OCI-LY1 (cell line): Measurements from ENCODE around the gene C19orf67.

Experiments used
- H2AFZ ChIP-seq: fragments of 200-600 bp; sonication (generic), shearing (Covaris generic); 2 replicates; pipeline ENCODE4 v1.6.0; 2014; ENCODE audit warnings: antibody characterized with exemption, mild to moderate bottlenecking, low read length
- H3F3A ChIP-seq: fragments of 200-600 bp; sonication (generic), shearing (Covaris generic); 2 replicates; pipeline ENCODE4 v1.6.0; 2014; ENCODE audit warnings: mild to moderate bottlenecking, antibody characterized with exemption, low read length, moderate library complexity; ENCODE audit not compliant: insufficient read depth
- H3K27ac ChIP-seq: fragments of 200-600 bp; sonication (generic); 2 replicates; pipeline ENCODE4 v1.5.1; 2014; ENCODE audit warnings: low read length, mixed run types, mild to moderate bottlenecking, low read depth; ENCODE audit not compliant: poor library complexity, severe bottlenecking
- H3K27me3 ChIP-seq: fragments of 200-600 bp; sonication (generic); 2 replicates; pipeline ENCODE4 v1.6.0; 2014; ENCODE audit warnings: antibody characterized with exemption, mild to moderate bottlenecking, low read length, moderate library complexity; ENCODE audit not compliant: insufficient read depth
- H3K36me3 ChIP-seq: fragments of 200-600 bp; sonication (generic); 2 replicates; pipeline ENCODE4 v1.6.1; 2014; ENCODE audit warnings: mild to moderate bottlenecking, antibody characterized with exemption, low read length, moderate library complexity, mixed read lengths; ENCODE audit not compliant: insufficient read depth
- H3K4me1 ChIP-seq: fragments of 200-600 bp; sonication (generic); 2 replicates; pipeline ENCODE4 v1.5.1; 2014; ENCODE audit warnings: mild to moderate bottlenecking, low read length, moderate library complexity; ENCODE audit not compliant: insufficient read depth, severe bottlenecking
- H3K4me2 ChIP-seq: fragments of 200-600 bp; sonication (generic), shearing (Covaris generic); 2 replicates; pipeline ENCODE4 v1.6.1; 2014; ENCODE audit warnings: low read length
- H3K4me3 ChIP-seq: fragments of 200-600 bp; sonication (generic); 2 replicates; pipeline ENCODE4 v1.5.1; 2014; ENCODE audit warnings: low read length, low read depth, mild to moderate bottlenecking, mixed read lengths; ENCODE audit not compliant: poor library complexity, severe bottlenecking
- H3K79me2 ChIP-seq: fragments of 200-600 bp; shearing (Covaris generic); 2 replicates; pipeline ENCODE4 v1.6.1; 2016; ENCODE audit warnings: mixed run types, low read length, mixed read lengths; ENCODE audit not compliant: insufficient read depth
- H3K9ac ChIP-seq: fragments of 200-600 bp; sonication (generic), shearing (Covaris generic); 2 replicates; pipeline ENCODE4 v1.6.1; 2014; ENCODE audit warnings: mild to moderate bottlenecking, low read length, mixed read lengths
- H3K9me2 ChIP-seq: fragments of 200-600 bp; sonication (generic), shearing (Covaris generic); 2 replicates; pipeline ENCODE4 v1.6.1; 2014; ENCODE audit warnings: low read depth, mild to moderate bottlenecking, low read length, mixed read lengths
- H3K9me3 ChIP-seq: fragments of 200-600 bp; shearing (Covaris generic); 2 replicates; pipeline ENCODE4 v1.6.1; 2014; ENCODE audit warnings: low read length, mixed read lengths
- H4K20me1 ChIP-seq: fragments of 200-600 bp; sonication (generic), shearing (Covaris generic); 2 replicates; pipeline ENCODE4 v1.6.0; 2016; ENCODE audit warnings: mild to moderate bottlenecking, low read length; ENCODE audit not compliant: insufficient read depth
- EZH2 ChIP-seq: fragments of 200-600 bp; sonication (generic), shearing (Covaris generic); IDR thresholded peaks from 2 replicates; pipeline ENCODE4 v1.8.0; 2017; ENCODE audit warnings: borderline replicate concordance, mixed run types, mild to moderate bottlenecking, antibody characterized with exemption, low read length, moderate library complexity, mixed read lengths
- TF ChIP-seq, protein P1 (sequence below): fragments of 200-600 bp; sonication (generic), shearing (Covaris generic); IDR thresholded peaks from 2 replicates; pipeline ENCODE4 v1.5.1; 2017; ENCODE audit warnings: mild to moderate bottlenecking, antibody characterized with exemption, low read length, moderate library complexity, mixed read lengths

C19orf67 gene

DNA sequence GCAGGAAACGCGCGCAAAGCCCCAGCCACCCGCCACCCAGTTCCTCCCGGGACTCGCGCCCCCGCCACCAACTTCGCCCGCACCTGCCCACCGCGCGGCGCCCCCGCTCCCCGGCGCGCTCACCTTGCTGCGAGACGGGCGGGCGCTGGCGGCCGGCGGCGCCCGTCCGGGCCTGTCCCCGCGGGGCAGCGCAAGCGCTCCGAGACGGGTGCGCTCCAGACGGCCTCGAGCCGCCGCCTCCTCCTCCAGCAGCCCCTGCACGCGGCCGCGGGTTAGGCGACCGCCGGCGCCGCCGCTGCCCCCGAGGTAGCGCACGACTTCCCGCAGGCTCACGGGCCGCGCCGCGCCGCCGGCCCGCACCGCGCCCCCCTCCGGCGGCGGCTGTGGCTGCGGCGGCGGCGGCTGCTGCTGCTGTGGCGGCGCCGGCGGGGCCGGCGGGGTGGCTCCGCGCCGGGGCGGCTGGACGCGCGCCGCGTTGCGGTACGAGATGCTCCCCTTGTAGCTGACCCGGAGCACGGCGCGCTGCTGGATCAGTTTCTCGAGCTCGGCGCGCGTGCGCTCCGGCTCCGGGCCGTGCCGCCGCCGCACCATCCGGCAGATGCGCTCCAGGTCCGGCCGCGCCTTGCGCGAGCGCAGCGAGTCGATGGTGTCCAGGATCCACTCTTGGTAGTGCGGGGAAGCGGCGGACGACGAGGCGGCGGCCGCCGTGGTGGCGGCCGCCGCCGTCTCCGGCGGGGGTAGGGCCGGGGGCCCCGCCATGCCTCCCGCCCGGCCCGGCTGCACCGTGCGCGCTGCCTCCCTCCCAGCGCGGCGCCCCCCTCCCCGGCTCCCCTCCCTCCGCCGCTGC is 4.3 kb upstream of the C19orf67 start:
- Histone ChIP-seq H3K9me2 (no peaks in the 10 kb centered on the region), H3K36me3 (peaks cover 28% of the 10 kb centered on the region), H3F3A (no peaks in the 10 kb centered on the region), H3K27me3 (no peaks in the 10 kb centered on the region), H3K9me3 (peaks cover 7% of the 10 kb centered on the region), H4K20me1 (no peaks in the 10 kb centered on the region), H3K4me1 (peaks cover 18% of the 10 kb centered on the region), H3K4me3 (peak overlapping the region; percentile 71), H3K79me2 (no peaks in the 10 kb centered on the region), H3K9ac (peak overlapping the region; percentile 69), H3K27ac (peak overlapping the region; percentile 78), H3K4me2 (peak overlapping the region; percentile 73), H2AFZ (no peak overlapping the region)
- TF ChIP-seq EZH2 = no peak
- TF ChIP-seq, protein P1, sequence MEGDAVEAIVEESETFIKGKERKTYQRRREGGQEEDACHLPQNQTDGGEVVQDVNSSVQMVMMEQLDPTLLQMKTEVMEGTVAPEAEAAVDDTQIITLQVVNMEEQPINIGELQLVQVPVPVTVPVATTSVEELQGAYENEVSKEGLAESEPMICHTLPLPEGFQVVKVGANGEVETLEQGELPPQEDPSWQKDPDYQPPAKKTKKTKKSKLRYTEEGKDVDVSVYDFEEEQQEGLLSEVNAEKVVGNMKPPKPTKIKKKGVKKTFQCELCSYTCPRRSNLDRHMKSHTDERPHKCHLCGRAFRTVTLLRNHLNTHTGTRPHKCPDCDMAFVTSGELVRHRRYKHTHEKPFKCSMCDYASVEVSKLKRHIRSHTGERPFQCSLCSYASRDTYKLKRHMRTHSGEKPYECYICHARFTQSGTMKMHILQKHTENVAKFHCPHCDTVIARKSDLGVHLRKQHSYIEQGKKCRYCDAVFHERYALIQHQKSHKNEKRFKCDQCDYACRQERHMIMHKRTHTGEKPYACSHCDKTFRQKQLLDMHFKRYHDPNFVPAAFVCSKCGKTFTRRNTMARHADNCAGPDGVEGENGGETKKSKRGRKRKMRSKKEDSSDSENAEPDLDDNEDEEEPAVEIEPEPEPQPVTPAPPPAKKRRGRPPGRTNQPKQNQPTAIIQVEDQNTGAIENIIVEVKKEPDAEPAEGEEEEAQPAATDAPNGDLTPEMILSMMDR = no peak

DNA sequence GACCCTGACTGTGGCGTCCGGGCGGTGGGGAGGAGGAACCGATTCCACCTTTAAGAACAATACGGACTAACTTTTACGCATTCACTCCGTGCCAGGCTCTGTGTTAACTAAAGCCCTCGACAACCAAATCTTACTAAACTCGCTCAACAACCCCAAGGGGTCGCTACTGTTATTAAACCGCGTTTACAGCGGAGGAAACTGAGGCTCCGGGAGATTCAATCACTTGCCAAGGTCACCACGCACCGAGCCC is 3.8 kb upstream of the C19orf67 start:
- no peaks in the 10 kb centered on the region for H3K79me2 ChIP-seq
- H3K4me1 ChIP-seq = peaks cover 18% of the 10 kb centered on the region
- H3K27me3 ChIP-seq = no peaks in the 10 kb centered on the region
- H3K4me2 ChIP-seq = peak overlapping the region; percentile 73
- no peaks in the 10 kb centered on the region for H3F3A ChIP-seq
- H3K4me3 ChIP-seq = peak overlapping the region; percentile 71
- no peaks in the 10 kb centered on the region for H4K20me1 ChIP-seq
- no peak overlapping the region for H2AFZ ChIP-seq
- peak overlapping the region; percentile 52 for H3K9ac ChIP-seq
- no peak for TF ChIP-seq EZH2
- TF ChIP-seq, protein P1 = peak; percentile 63; the same call in 1 of the 2 replicates
- H3K9me2 ChIP-seq = no peaks in the 10 kb centered on the region
- H3K9me3 ChIP-seq = peaks cover 7% of the 10 kb centered on the region
- peak overlapping the region; percentile 15 for H3K27ac ChIP-seq
- peaks cover 28% of the 10 kb centered on the region for H3K36me3 ChIP-seq

DNA sequence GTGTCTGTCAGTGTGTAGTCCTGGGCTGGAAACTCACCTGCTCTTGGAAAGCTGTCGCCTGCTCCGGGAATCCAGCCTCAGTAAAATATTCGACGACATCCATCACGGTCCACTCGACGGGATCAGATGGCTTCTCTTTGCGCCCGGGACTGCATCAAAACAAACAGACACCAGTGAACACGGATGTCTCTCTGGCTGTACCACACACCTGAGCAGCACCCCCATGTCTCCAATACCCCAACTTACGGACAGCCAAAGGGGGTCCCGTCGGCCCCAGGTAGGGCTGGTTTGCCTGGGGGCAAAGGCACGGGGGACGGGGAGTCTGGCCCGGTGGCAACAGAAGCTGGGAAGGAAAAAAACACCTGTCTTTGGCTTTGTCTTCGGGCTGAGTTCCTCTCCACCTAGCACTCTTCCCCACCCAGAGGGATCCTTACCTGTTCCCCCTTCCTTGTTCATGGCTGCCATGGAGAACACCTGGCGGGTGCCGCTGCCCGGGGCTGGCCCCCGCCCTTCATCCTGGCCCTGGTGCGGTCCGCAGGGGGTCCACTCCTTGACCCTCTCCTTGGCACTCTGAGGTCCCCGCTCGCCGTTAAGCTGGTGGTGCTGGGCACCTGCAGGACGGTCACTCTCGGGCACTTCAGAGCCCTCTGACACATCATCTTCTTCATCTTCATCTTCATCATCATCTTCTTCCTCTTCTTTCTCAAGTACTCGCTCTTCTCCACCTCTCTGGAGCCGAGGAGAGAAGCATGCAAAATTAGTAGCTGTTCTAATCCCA is 3.2 kb upstream of the C19orf67 start:
- Histone ChIP-seq H3K4me3 (peak overlapping the region; percentile 71), H3K27ac (peak overlapping the region; percentile 15), H3K4me1 (peaks cover 18% of the 10 kb centered on the region), H3K27me3 (no peaks in the 10 kb centered on the region), H3K79me2 (no peaks in the 10 kb centered on the region), H2AFZ (no peak overlapping the region), H3K9ac (peak overlapping the region; percentile 52), H3K9me2 (no peaks in the 10 kb centered on the region), H4K20me1 (no peaks in the 10 kb centered on the region), H3K9me3 (peaks cover 7% of the 10 kb centered on the region), H3F3A (no peaks in the 10 kb centered on the region), H3K4me2 (peak overlapping the region; percentile 73), H3K36me3 (peaks cover 28% of the 10 kb centered on the region)
- TF ChIP-seq, protein P1 = no peak
- TF ChIP-seq EZH2 = no peak
